Amygdala (tissue), 56 donors: ENCODE data around the gene RNF4.
A peak's percentile ranks its signal among the peaks of the same experiment; 100 is the strongest.
"Not testable (repeated sequence)": the region's sequence is repeated elsewhere in the genome, so short reads cannot be mapped to it uniquely, and the experiment has no call there.

ENCODE experiments used
- DNase-seq, 56 donors: peaks; one replicate each; lab custom pipeline; 2025; lab: John Stamatoyannopoulos, UW

The RNF4 gene

DNA sequence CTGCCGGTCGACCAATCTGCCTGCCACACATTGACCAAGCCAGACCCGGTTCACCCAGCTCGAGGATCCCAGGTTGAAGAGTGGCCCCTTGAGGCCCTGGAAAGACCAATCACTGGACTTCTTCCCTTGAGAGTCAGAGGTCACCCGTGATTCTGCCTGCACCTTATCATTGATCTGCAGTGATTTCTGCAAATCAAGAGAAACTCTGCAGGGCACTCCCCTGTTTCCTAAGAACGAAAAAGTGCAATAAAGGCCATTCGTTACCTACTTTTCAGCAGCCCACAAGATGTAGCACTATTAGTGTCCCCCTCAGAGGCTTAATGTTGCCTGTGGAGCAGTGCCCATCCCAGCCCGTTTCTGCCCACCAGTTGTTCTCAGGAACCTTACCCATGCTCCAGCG lies 45.3 kb downstream of the RNF4 start:
- not testable (repeated sequence) for DNase-seq

- not testable (repeated sequence) for DNase-seq
Observed at GRCh38 chr4:2514944-2515343, 46.0 kb downstream of the RNF4 start.

- no peak for DNase-seq
Observed at GRCh38 chr4:2515830-2516550, 47.1 kb downstream of the RNF4 start.

DNA sequence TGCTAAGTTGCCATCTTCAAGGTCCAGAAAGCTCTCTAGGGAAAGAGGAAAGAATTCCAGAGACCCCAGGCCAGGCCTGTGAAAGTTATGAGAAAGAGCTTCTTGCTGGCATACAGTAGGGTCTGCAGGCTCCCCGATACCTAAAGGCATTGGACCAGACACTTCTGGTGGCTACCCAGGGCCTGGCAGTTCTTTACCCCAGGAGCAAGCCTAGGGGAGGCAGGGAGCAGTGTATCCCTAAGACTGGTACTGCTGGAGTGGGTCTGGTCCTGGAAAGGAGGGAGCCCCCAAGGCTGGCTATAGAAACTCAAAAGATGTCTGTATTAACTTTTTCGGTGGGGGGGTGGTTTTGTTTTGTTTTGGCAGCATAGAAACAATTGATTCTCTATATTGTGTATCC lies 47.7 kb downstream of the RNF4 start:
- no peak for DNase-seq

DNA sequence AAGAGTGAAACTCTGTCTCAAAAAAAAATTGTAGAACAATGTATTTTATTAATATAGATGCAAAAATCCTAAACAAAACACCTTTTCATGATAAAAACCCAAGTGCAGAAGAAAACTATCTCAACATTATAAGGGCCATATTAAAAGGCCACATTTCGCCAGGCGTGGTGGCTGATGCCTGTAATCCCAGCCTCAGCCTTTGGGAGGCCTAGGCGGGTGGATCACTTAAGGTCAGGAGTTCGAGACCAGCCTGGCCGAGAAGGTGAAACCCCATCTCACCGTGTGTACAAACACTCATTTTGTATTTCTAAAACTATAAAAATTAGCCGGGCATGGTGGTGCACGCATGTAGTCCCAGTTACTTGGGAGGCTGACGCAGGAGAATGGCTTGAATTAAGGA lies 57.7 kb downstream of the RNF4 start:
- DNase-seq = no peak

DNA sequence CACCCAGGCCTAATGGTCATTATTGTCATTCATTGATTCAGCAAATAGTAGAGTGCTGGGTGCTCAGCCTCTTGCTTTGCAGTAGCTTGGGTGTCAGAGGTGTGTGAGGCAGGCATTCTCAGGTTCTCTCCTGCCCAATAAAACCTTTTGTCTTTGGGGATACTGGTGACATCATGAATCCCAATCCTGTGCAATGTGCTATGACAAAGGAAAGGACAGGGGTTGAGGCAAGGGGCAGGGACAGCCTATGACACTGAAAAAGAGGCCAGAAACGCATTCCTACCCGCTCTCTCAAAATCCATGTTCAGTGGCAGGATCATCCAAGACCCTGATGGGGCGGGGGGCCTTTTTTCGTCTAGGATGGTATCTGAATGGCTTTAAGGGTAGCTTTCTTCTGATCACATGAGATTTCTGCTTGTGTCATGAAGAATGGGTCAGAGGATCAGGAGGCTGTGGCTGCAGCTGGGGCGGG lies 66.0 kb downstream of the RNF4 start:
- DNase-seq = no peak

DNA sequence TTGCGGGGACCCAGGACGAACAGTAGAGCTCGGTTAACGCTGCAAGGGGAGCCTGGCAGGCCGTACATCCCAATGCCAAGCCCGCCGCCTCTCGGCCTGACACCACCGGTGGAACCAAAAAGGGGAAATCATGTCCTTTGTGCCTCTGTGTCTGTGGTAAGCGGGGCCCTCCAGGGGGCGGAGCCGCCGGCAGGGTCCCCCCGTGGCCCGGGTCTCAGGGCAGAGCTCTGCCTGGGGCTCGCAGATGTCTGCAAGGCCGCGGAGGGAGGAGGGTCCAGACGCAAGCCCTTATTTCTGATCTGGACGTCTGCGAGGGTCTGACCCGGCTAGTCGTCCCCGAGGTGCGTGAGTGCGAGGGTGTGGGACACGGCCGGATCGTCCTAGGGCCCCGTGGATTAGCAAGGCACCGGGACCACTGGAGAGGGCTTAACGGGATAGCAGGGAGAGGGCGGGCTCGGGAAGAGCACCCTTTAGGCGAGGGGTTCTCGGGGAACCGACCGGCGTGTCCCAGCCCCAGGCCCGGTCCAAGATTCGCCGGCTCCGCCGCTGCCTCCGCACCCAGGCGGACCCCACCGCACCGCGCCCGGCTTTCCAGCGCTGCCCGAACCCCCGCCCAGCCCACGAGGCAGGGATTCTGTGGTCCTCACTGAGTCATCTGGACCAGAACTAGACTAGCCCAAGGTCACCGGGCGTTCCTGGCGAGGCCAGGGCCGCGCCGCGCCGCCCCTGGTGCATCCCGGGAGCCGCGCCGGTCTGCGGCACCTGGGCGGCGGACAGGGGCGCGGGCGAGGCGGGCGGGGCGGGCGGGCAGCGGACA lies 66.7 kb downstream of the RNF4 start:
- DNase-seq = peak in 43 of 56 donors; percentile 11 to 80 (median 53)

DNA sequence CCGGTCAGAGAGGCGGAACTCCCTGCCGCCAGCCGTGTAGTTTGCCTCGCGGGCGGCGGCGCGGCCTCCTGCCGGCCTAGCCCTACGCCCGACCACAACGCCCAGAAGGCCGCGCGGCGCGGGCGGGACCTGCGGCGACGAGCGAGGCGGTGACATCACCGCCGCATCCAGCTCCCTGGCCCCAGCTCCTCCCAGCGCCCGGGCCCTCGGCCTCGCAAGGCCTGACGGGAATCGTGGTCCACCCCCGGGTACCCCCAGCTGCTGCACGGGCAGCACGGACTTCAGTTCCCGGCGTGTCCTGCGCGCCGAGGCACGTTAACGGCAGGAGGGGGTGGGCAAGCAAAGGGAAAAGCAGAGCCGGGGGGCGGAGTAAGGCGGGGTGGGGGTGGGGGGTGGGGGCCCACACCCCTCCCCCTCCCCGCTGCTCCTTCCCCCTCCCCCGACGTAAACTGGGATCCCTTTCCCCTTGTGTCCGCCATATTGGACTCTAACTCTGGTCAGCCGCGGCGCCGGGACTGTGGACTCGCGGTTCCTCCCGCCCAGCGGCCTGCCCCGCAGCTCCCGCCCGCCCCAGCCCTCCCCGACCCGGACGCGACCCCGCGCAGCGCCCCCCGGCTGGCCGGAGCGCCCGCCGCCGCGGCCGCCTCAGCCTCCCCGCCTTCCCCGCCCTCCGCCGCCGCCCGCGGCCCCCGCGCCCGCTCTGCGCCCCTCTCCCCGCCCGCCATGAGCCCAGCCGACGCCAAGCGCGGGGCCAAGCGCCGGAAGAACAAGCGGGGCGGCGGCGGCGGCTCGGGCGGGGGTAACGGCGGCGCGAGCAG lies 67.5 kb downstream of the RNF4 start, which contains the start of gene FAM193A:
Gene FAM193A (plus strand): TSS at position 455 of the 818 bp plus-strand sequence. CDS start 269 bp downstream, at position 724.
- peak; percentile 74 to 100 (median 99) for DNase-seq

GRCh38 chr4:2537011-2537830 lies 68.3 kb downstream of the RNF4 start:
- DNase-seq = peak in 17 of 56 donors; percentile 12 to 67 (median 40)

GRCh38 chr4:2543580-2544191 lies 74.8 kb downstream of the RNF4 start:
- DNase-seq = not testable (repeated sequence)

GRCh38 chr4:2545321-2546013 lies 76.6 kb downstream of the RNF4 start:
- DNase-seq = no peak

DNA sequence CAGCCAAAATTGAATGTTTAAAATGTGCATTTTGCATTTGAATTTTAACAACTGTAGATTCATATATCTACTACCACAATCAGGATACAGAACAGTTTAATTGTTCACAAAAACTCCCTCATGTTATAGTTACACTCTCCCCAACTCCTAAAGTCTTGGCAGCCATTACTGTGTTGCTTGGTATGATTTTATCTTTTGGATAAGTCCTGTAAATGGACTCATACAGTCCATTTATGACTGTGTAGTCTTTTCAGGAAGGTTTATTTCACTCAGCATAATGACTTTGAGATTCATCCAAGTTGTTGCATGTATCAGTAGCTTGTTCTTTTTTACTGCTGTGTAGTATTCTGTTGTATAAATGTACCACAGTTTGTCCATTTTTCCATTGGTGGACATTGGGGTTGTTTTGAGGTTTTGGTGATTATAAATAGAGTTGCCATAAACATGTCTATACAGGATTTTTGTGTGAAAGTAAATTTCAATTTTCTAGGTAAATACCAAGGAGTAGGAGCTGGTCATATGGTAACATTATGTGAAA lies 77.4 kb downstream of the RNF4 start:
- DNase-seq = no peak

DNA sequence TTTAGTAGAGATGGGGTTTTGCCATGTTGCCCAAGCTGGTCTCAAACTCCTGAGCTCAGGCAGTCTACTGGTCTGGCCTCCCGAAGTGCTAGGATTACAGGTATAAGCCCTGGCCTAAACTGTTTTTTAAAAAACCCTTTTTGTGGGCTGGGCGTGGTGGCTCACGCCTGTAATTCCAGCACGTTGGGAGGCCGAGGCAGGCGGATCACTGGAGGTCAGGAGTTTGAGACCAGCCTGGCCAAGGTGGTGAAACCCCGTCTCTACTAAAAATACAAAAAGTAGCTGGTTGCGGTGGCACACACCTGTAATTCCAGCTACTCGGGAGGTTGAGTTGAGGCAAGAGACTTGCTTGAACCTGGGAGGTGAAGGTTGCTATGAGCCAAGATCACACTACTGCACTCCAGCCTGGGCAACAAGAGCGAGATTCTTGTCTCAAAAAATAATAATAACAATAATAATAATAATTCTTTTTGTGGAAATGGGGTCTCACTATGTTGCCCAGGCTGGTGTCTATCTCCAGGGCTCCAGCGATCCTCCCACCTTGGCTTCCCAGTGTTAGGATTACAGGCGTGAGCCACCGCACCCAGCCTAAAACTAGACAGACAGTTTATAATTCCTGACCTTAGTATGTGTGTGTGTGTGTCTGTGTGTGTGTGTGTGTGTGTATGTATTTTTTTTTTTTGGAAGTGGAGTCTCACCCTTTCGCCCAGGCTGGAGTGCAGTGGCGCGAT lies 78.2 kb downstream of the RNF4 start:
- DNase-seq = not testable (repeated sequence)

DNA sequence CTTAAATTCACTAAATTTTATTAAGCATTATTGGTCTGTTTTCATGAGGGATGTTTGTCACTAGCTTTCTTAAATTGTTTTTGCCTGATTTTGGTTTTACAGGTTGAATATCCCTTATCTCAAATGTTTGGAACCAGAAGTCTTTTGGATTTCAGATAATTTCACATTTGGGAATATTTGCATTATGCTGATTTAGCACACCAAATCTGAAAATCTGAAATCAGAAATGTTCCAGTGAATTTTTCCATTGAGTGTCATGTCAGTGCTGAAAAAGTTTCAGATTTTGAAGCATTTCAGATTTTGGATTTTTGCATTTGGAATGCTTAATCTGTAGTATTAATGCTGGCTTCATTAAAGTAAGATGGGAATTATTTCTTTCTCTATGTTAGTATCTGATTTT lies 82.2 kb downstream of the RNF4 start:
- DNase-seq = no peak

DNA sequence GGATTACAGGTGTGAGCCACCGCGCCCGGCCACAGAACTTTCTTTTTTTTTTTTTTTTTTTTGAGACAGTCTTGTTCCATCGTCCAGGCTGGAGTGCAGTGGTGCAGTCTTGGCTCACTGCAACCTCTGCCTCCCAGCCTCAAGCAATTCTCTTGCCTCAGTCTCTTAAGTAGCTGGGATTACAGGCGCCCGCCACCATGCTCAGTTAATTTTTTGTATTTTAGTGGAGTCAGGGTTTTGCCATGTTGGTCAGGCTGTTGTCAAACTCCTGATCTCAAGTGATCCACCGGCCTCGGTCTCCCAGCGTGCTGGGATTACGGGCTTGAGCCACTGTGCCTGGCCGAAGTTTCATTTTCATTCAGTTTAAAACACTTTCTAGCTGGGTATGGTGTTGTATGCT lies 83.9 kb downstream of the RNF4 start:
- no peak for DNase-seq

- DNase-seq = no peak
Observed at GRCh38 chr4:2558301-2558700, 89.4 kb downstream of the RNF4 start.

GRCh38 chr4:2560167-2560566 lies 91.3 kb downstream of the RNF4 start:
- no peak for DNase-seq
